GF-D8 (cell line): Measurements from ENCODE around the gene GIGYF2.

Experiments used
- DNase-seq: peaks from one replicate; lab custom pipeline; 2025; lab: John Stamatoyannopoulos, UW

Gene GIGYF2

GRCh38 chr2:232865165-232865564, 168.0 kb downstream of the GIGYF2 start:
- no peak for DNase-seq

DNA sequence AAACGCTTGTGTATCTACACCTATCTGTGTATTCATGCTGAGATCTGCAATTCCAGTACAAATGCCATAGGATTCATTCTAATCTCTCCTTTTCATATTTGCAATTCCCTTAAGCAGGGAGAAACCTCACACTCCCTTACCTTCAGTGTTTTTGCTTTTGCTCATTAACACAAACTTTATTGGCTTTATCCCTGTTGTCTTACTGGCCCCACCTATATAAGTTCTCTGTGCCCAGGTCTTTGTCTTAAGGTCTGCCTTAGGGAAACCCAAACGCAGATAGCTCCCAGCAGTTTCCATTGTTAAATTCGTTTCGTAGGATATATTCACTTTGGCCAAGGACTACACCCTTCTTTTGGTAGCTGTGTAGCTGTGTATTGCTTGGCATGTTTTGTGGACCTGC, 169.0 kb downstream of the GIGYF2 start:
- DNase-seq: no peak

DNA sequence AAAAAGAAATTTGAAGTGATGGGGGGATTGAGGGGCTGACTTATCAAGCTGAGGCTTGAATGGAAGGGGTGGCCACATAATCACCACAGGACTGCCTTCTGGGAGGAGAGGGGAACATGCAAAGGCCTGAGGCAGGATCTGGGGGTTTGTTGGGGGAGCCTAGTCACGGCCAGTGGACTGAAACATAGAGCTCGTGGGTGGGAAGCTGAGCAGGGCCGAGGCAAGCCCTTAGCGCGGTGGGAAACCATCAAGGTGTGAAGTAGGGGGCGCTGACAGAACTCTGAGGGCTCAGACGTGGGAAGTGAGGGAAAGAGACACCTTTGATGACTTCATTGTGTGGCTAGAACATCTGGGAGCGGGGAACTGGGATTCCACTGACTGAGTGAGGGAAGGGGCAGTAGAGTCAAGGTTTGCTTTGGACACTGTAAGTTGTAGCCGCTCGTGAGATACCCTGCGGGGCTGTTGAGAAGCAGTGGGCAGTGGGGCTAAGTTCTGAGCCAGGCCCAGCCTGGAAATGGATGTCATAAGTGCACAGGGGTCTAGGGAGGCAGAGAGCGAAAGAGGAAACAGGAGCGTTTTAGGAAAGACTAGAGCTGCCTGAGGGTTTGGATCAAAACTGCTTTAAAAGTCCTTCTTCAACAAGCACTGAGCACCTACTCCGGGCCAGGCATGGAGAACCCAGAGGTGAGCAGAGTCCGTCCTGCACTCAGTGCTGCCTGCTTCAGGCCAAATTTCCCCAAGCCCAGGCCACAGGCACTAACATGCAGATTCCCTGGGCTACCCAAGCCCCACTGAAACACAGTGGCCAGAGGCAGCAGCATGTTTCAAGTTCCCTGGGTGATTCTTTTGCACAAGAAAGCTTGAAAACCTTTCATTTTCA, 172.2 kb downstream of the GIGYF2 start:
- no peak for DNase-seq

- no peak for DNase-seq
Observed at GRCh38 chr2:232870018-232870765, 173.1 kb downstream of the GIGYF2 start, which contains the start of gene SNORC. TSS of gene SNORC (plus strand) at chr2:232870264. CDS start at chr2:232870342, 78 bp downstream.

DNA sequence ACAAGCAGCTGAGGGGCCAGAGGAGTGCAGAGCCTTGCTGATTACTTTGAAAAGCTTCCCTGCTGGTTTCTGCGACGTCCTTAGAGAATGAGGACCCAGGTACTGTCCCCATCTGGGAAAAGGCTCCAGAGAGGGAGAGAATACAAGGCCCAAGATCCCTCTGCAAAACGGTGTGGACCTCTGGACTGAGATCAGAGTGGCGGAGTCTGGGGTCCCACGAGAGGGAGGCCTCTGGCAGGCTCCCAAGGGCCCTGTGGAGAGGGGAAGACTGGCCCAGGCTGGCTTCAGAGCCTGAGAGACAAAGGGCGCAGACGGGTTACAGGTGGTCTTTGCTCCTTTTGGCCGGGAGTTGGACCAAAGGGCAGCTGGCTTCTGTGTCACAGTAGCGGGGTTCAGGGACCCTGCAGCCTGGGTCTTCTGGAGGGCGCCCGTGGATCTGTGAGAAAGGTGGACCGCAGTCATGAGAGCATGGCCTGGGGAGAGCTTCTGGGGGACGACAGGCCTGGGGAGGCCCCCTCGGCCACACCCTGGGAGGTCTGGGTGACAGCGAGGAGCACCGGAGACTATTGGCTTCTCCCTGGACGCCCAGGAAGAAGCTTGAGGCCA, 173.7 kb downstream of the GIGYF2 start:
- no peak for DNase-seq

DNA sequence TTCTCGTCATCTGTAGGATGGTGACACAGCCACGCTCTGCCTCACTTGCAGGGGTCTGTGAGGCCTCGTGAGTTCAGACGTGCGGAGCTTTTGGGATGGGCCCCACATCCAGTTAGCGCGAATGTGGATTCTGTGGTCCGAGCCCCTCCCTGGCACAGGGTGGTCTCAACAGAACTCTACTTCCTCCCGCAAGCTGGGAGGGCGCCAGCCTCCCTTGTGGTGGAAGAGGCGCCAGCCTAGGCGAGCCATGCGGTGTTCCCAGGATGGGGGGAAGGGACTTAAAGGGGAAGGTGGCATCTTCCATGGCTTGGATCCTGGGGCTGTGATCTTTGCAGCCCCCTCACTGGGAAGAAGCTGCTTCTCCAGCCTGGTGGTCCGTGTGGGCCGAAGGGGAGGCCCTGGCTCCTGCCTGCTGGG, 174.3 kb downstream of the GIGYF2 start:
- no peak for DNase-seq

- DNase-seq: no peak
Observed at GRCh38 chr2:232871835-232872736, 175.0 kb downstream of the GIGYF2 start.

DNA sequence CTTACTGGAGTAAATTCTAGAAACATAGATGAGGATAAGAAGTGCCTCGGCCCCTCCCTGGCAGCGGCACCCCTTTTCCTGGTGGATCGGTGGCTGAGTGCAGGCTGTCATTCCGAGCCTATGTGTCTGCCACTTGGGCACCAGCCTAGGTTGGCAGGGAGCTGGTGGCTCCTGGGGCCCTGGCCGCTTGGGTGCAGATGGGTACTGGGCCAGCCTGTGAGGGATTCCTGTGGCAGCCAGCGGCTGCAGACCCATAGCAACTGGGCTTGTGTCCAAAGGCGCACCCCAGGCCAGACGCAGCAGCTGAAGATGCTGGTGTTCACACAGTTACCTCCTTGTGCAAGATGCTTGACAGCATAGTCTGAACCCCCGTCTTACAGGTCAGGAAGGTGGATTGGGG, 175.7 kb downstream of the GIGYF2 start:
- DNase-seq: no peak

DNA sequence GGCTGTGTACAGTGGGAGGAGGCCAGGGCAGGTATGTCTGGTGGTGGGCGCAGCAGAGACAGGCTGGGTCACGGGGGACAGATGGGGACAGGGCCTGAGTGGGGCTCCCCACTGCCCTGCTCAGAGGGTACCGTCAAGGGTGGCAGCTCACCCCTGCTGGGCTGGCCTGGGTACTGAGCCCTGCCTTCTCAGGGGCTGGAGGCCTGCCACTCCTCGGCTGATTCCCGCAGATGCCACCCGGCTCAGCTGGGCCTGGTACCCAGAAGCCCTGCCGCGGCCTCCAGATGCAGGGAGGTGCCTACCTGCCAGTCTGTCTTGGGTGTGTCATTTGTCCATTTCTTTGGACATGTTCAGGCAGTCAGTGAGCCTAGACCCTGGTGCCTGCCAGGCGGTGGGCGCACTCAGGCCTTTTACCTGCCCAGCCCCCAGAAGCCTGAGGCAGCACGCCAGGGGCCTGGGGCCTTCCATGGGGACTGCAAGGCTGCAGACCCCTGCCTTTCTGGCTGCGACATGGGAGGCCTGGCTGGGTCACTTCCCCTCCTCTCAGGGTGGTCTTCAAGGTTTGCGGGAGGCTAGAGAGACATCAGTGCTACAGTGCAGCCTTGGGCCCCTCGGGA, 176.3 kb downstream of the GIGYF2 start:
- DNase-seq: no peak

DNA sequence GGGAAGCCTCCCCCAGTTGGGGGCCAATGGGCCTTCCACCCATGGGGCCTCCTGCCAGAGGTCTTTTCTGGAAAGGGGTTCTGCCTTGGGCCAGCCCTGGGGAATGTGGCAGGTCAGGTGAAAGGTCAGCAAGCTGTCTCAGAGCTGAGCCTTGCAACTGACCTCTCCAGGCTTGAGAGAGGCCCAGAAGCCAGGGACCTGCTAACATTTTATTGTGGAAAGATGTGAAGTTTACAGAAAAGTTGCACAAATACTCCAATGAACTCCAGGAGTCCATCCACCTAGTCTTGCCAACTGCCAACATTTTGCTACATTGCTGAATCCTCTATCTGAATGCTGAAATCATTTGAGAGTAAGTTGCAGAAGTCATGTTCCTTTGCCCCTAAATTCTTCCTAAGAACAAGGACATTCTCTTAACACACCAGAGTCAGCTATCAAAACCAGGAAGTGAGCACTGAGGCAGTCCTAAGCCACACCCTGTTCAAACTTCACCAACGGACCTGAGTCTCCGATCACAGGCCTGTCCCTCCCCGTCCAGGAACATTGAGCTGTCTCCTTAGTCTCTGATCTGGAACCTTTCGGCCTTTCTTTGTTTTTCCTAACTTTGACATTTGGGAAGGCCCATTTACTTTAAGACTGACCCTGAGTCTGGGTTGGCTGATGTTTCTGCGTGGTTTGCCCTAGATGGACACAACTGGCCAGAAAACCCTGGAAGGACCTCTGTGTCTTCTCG, 176.9 kb downstream of the GIGYF2 start:
- no peak for DNase-seq

DNA sequence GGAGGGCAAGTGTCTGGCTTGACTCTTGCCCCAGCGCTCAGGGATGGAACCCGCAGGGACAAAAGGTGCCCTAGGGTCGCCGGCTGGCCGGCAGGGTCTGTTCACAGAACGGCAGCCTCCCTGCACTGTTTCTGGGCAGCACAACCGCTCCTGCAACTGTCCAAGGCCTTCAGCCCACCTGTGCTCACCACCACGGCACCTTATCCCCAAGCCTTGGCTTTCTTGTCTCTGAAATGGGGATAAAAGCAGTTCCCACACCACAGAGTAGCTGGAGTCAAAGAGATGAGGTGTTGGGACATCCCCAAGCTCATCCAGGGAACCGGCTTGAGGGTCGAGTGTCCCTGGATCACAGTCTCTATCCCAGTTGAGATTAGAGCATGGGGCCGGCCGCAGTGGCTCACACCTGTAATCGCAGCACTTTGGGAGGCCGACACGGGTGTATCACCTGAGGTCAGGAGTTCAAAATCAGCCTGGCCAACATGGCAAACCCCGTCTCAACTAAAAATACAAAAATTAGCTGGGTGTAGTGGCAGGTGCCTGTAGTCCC, 177.6 kb downstream of the GIGYF2 start:
- no peak for DNase-seq

DNA sequence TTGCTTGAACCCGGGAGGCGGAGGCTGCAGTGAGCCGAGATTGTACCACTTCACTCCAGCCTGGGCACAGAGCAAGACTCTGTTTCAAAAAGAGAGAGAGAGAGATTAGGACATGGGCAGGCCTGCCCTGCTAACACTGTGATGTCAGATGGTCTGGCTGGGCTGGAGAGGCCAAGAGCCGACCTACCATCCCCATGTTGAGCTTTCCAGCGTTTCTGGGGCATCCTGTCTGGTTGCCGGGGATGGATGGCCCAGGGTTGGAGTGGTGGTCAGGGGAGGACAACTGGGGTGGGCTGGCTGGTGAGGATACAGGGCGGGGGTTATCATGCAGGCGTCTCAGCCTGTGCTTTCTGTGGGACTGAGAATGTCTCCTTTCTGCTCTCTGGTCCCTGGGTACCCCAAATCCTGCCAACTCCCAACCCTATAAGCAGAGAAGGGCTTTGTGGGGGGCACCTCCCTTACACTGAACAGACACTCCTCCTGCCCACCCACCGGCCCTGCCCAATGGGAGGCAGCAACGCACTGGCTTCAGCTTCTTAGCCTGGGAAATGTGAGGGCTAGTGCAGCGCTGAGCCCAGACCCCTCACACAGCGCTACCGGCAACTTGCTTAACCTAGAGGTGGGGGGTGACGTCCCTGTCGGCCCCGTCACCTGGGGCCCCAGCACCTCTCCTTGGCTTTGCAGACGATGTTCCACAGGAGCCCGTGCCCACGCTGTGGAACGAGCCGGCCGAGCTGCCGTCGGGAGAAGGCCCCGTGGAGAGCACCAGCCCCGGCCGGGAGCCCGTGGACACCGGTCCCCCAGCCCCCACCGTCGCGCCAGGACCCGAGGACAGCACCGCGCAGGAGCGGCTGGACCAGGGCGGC, 178.4 kb downstream of the GIGYF2 start:
- no peak for DNase-seq

GRCh38 chr2:232876161-232876977, 179.2 kb downstream of the GIGYF2 start:
- no peak for DNase-seq

- DNase-seq: no peak
Observed at GRCh38 chr2:232876978-232877441, 179.9 kb downstream of the GIGYF2 start.

- no peak for DNase-seq
Observed at GRCh38 chr2:232877940-232878511, 180.9 kb downstream of the GIGYF2 start.

DNA sequence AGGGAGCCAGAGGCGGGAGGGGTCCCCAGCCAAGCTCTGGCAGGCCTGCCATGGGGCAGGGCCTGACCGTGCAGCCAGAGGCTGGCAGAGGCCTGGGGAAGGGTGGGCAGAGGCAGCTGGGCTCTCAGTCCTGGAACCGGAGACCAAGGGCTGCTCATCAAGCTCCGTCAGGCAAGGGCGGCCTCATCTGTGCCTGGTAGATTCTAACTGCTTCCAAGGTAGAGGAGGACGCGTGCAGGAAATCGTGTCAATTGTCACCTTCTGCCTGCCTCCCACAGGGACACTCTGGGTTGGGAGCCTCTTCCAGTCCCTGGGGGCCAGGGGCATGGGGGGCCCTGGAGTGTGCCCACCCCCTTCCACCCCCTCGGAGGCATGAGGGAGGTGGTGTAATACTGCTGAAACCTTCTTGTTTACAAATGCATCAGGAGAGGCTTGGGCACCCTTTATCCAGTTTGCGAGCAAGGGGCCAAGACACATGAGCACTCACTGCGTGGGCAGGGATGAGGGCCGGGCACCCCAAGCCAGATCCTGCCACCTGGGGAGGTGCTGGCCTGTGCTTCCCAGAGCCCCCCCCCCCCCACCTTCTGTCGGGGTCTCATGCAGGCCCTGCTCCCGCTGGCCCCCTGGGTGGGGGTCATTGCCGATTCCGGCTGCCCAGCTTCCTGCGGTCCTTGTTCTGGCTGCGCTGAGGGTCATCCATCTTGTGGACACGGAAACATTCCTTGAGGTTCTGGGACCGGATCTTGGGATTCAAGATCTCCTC, 181.9 kb downstream of the GIGYF2 start:
- DNase-seq: no peak
